NB4 (cell line): ENCODE measurements around the gene IGFBP4.
A peak's percentile ranks its signal among the peaks of the same experiment; 100 is the strongest.

Experiments
- DNase-seq: peaks from one replicate; pipeline ENCODE4 v3.0.0; 2010; ENCODE audit warnings: low read depth
- H3K4me3 ChIP-seq: one replicate; pipeline ENCODE4 v1.5.1; 2011; ENCODE audit warnings: mild to moderate bottlenecking, low read depth, low read length, moderate library complexity
- CTCF ChIP-seq: IDR thresholded peaks from one replicate; pipeline ENCODE4 v1.5.1; 2012; ENCODE audit warnings: low read depth, low read length
- MYC ChIP-seq: IDR thresholded peaks from 2 replicates; pipeline ENCODE4 v1.6.1; 2011; ENCODE audit warnings: low read depth, low read length
- POLR2A ChIP-seq: IDR thresholded peaks from 2 replicates; pipeline ENCODE4 v1.6.1; 2011; ENCODE audit warnings: mild to moderate bottlenecking; ENCODE audit not compliant: insufficient read length; ENCODE audit errors: extremely low read depth
- TF ChIP-seq, protein P1 (sequence below): IDR thresholded peaks from 2 replicates; pipeline ENCODE4 v1.6.1; 2011; ENCODE audit warnings: low read depth, low read length

The IGFBP4 gene

GRCh38 chr17:40480501-40481003, 37.3 kb downstream of the IGFBP4 start:
- TF ChIP-seq POLR2A = no peak
- TF ChIP-seq CTCF = no peak
- TF ChIP-seq, protein P1, sequence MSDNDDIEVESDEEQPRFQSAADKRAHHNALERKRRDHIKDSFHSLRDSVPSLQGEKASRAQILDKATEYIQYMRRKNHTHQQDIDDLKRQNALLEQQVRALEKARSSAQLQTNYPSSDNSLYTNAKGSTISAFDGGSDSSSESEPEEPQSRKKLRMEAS = no peak; the same call in 1 of the 2 replicates
- no peak for TF ChIP-seq MYC
- no peak overlapping the region for H3K4me3 ChIP-seq
- peak; percentile 64 for DNase-seq

GRCh38 chr17:40481106-40481505, 37.9 kb downstream of the IGFBP4 start:
- DNase-seq = no peak
- TF ChIP-seq CTCF (no peak), MYC (no peak), POLR2A (no peak)
- TF ChIP-seq, protein P1 = no peak
- no peak overlapping the region for H3K4me3 ChIP-seq

GRCh38 chr17:40482722-40483121, 39.5 kb downstream of the IGFBP4 start:
- no peak overlapping the region for H3K4me3 ChIP-seq
- DNase-seq = no peak
- TF ChIP-seq CTCF (no peak), POLR2A (no peak), MYC (no peak)
- TF ChIP-seq, protein P1 = no peak

DNA sequence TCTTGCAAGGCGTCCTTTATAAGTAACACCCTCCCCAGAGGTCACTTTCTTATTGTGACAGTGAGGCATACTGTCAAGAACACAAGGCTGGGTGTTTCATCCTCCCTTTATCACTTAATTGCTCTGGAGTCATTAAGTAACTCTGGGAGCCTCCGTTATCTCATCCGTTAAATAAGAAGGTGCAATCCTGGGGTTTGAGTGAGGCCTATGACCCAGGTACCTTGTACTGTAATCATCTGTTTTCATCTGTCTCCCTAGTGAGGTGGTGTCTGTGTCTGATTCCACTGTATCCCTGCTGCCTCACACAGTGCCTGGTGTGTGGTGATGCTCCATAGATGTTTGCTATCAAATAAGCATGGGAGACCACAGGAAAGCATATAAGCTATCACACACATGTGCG, 40.4 kb downstream of the IGFBP4 start:
- DNase-seq = no peak

GRCh38 chr17:40484285-40484972, 41.2 kb downstream of the IGFBP4 start:
- no peak for DNase-seq
- H3K4me3 ChIP-seq = no peak overlapping the region
- TF ChIP-seq POLR2A (no peak), CTCF (no peak), MYC (no peak)
- TF ChIP-seq, protein P1 = no peak

More for the DNA sequence above, 40.4 kb downstream of the IGFBP4 start:
- TF ChIP-seq MYC = no peak
- TF ChIP-seq, protein P1 = no peak
- no peak for TF ChIP-seq POLR2A
- TF ChIP-seq CTCF = no peak
- no peak overlapping the region for H3K4me3 ChIP-seq
